HG03460 (cell line): ENCODE data around the gene SERPINE2.
"Not testable (repeated sequence)": the region's sequence is repeated elsewhere in the genome, so short reads cannot be mapped to it uniquely, and the experiment has no call there.

ENCODE experiments used
- ATAC-seq: cut with Tn5 transposase; IDR thresholded peaks from one replicate; pipeline ENCODE4 v1.9.1; 2021; ENCODE audit not compliant: unreplicated experiment

The SERPINE2 gene

DNA sequence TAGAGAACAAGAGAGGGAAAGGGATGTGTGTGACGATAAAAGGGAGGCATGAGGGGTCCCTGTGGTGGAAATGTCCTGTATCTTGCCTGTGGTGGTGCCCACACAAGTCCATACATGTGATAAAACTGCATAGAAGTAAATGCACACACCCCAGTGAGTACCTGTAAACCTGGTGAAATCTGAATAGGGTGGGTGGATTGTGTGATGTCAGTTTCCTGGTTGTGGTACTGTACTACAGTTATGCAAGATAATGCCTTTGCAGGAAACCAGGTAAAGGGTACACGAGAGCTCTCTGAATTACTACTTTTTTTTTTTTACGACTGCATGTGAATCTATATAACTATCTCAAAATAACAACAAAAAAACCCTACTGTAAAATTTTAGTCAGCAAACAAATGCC is 22.1 kb downstream of the SERPINE2 start:
- ATAC-seq, result no peak

DNA sequence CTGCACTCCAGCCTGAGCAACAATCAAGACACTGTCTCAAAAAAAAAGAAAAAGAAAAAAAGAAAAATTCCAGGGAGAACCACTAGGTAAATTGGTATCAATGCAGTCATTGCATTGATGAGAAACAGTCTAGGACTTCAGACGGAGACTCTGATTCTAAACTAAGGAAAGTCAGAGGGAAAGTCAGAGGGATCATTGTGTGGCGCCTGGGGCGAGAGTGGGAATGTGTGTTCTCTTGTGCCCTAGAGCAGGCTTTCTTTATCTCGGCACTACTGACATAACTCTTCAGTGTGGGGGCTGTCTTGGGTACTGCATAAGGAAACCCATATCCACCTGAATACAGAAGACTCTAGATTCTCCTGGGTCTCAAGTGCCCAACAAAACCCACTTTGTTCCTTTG is 24.8 kb downstream of the SERPINE2 start:
- no peak for ATAC-seq

DNA sequence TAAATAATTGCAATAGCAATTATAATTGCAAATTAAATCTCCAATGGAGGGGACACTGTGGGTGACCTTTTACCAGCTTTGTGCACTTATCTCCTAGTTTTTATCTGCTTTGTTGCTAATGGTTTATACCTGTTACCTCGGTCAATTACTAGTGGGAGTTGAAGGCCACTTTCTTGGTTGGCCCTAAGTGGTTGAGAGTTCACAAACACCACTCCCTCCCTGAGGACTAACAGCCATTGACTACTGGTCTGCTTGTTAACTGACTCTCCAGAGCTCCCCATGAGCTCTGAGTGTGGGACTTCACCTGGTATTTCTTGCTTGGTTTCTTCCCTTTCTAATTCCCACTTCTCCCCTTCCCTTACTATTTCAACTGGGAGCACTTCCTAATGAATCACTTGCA is 27.2 kb downstream of the SERPINE2 start:
- no peak for ATAC-seq

- no peak for ATAC-seq
These were observed 29.3 kb downstream of the SERPINE2 start for GRCh38 chr2:224009605-224010315.

- ATAC-seq, result no peak
These were observed 30.3 kb downstream of the SERPINE2 start for GRCh38 chr2:224008702-224009261.

- ATAC-seq, result no peak
These were observed 34.9 kb downstream of the SERPINE2 start for GRCh38 chr2:224004105-224004695.

DNA sequence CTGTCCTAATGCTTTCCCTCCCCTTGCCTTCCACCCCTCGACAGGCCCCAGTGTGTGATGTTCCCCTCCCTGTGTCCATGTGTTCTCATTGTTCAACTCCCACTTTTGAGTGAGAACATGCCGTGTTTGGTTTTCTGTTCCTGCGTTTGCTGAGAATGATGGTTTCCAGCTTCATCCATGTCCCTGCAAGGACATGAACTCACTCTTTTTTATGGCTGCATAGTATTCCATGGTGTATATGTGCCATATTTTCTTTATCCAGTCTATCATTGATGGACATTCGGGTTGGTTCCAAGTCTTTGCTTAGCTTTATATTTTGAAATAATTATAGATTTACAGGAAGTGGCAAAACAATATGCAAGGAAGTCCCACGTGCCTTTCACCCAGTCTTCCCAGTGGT is 38.4 kb downstream of the SERPINE2 start:
- not testable (repeated sequence) for ATAC-seq

DNA sequence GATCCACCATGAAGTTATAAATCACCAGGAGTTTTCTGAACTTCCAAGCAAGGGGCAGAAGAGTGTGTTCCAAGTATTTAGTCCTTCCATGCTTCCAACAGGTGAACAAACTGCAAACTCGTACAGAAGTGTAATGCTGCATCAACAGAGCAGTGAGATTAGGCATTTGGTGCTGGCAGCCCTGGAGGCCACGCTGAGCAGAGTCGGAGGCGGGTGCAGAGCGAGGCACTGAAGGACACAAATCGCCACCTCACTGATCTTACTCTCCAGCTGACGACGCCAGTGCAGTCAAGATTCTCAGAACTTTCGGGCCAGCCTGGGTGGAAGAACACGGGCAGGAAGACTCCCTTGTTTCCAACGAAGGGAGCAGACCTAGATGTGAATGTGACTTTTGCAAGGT is 39.2 kb downstream of the SERPINE2 start:
- ATAC-seq, result no peak

GRCh38 chr2:223998948-223999347 is 40.1 kb downstream of the SERPINE2 start:
- no peak for ATAC-seq

DNA sequence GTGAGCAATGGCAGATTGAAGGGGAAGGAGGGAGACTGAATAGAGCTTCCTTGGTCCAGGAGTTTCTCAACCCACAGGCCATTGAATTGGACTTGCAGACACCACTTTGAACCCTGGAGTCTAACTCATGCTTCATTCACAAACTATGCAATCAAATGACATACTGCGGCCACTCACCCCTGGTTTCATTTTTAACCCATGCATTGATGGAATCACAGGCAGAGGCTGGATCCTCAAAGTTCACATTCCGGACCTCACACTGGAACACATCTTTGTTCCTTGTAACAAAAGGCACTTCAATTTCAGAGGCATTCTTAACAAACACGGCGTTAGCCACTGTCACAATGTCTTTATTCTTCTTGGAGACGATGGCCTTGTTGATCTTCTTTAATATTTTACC is 41.1 kb downstream of the SERPINE2 start:
- ATAC-seq, result no peak

DNA sequence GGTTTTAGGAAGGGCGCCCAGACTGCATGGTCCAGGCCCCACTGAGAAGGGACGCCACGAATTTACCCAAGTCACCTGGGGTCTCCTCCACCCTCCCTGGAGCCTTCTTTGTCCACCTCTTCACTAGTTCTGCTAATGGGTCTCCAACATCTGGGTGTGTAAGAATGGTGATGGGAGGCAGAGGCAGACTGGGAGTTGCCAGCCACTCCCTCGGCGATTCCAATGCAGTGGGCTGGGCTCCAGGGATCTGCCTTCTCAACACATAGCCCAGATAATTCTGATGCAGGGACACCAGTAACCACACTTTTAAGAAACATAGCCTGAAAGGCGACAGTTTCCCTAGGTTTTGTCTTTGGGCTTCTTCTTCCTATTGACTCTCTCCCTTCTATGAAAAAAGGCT is 42.7 kb downstream of the SERPINE2 start:
- ATAC-seq, result no peak

- no peak for ATAC-seq
These were observed 43.5 kb downstream of the SERPINE2 start for GRCh38 chr2:223995569-223995968.

DNA sequence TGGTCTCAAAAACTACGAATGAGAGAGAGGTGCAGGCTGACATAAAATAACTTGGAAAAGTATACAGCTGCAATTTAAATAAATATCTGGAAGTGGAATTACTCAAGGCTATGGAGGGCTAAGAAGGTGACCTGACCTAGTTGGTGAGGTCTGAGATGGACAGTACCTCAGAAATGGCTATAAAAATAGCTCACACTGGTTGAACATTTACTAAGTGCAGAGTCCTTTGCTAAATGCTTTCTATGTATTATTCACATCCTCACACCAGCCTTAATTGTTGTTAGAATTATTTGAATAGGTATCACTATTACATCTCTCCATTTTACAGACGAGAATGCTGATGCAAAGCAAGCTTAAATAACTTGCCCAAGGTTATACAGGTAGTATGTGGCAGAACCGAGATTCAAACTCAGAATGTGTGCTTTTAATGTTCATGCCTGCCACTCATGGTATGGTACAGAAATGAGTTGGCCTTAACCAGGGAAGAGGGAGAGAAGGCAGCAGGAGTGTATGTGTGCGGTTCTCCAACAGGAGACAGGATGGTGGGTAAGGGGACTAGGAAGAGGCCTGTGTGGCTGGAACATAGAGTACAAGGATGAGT is 44.4 kb downstream of the SERPINE2 start:
- ATAC-seq, result no peak

DNA sequence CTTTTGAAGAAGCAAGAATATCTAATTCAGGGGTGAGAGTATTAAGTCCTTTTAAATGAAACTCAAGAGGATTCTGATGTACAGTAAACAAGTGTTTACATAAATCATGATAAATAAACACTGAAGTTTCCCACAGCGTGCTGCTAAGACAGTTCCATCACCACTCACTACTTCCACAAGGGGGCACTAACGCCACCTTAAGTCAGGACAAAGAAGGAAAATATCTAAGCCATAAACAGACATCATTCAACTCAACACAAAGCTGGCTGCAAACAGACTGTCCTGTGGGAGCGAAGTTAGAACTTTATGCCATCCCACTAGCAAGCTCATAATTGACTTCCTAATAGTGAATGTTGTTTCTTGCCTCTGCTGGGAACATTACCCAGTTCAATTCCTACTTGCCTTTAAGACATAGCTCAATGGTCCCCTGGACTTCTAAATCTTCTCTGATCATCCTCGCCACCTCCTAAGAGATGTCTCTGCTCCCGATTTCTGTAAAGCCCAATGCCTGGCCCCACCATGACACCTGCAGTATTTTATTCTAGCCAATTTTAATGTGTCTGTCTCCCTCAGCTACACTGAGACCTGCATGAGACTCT is 45.4 kb downstream of the SERPINE2 start:
- ATAC-seq, result no peak

GRCh38 chr2:223991611-223992010 is 47.5 kb downstream of the SERPINE2 start:
- ATAC-seq, result no peak

- no peak for ATAC-seq
These were observed 49.2 kb downstream of the SERPINE2 start for GRCh38 chr2:223989856-223990232.

DNA sequence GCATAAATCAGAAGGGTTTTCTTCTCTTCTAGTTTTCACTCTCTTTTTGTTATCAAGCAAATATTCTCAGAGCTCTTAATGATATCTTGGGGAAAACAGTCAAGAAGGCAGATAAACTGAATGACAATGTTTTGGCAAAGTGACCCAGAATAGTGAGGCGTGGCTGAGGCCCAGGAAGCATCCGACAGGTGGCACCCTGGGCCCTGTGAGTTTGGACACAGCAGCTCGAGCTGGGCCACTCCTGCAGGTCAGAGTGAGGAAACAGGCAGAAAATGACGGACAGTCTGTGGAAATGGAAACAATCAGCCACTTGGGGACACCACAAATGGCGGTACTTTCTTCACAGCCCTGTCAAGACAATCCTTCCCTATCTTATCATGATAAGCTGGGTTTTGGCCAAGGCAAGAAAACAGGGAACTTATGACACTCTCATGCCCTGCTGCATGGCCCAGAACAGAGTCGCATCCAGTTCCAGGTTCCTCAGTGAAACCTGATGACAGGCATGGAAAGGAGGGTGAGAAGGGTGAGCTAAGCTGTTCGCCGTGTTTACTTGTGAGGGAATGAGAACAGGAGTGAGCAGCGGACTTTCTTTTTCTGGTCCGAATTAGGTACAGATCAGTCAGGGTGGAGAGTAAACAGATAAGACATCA is 49.8 kb downstream of the SERPINE2 start:
- ATAC-seq, result no peak

- ATAC-seq, result no peak
These were observed 57.8 kb downstream of the SERPINE2 start for GRCh38 chr2:223981241-223981640.

DNA sequence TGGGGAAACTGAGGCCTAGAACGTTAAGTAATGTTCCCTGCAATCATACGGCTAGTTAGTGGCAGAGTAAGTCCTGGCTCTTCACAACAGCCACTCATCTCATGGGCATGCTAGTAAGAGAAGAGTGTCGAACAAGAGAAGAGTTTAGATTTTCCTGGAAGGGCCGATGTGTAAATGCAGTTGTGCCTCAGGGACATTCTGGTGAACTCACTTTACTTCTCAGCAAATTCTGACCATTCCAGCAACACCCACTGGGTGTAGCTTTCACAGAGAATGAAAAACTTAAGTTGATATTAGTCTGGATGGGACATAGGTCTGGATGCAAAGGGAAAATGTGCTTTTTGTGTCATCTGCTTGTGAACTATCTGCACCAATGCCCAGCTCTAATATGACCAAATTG is 58.3 kb downstream of the SERPINE2 start:
- ATAC-seq, result no peak

GRCh38 chr2:223980397-223980735 is 58.7 kb downstream of the SERPINE2 start:
- no peak for ATAC-seq

- no peak for ATAC-seq
These were observed 59.2 kb downstream of the SERPINE2 start for GRCh38 chr2:223979730-223980396.
